ENCODE measurements around the gene IPO4.
"Not testable (repeated sequence)": the region's sequence is repeated elsewhere in the genome, so short reads cannot be mapped to it uniquely, and the experiment has no call there.

Gene IPO4

DNA sequence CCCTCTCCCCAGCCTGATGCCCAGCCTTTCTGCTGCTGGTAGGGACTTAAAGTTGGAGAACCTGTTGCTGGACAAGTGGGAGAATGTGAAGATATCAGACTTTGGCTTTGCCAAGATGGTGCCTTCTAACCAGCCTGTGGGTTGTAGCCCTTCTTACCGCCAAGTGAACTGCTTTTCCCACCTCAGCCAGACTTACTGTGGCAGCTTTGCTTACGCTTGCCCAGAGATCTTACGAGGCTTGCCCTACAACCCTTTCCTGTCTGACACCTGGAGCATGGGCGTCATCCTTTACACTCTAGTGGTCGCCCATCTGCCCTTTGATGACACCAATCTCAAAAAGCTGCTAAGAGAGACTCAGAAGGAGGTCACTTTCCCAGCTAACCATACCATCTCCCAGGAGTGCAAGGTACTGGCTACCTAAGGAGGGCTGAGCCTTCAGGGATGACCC, 18.5 kb upstream of the IPO4 start:
- CTCF ChIA-PET = no interaction called here
- TF ChIP-seq, protein P1, sequence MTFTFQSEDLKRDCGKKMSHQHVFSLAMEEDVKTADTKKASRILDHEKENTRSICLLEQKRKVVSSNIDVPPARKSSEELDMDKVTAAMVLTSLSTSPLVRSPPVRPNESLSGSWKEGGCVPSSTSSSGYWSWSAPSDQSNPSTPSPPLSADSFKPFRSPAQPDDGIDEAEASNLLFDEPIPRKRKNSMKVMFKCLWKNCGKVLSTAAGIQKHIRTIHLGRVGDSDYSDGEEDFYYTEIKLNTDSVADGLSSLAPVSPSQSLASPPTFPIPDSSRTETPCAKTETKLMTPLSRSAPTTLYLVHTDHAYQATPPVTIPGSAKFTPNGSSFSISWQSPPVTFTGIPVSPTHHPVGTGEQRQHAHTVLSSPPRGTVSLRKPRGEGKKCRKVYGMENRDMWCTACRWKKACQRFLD (tag by site-specific recombination; IDR thresholded peaks at IDR 0.05) = no peak
- TF ChIP-seq ZNF830 (tag by site-specific recombination; IDR thresholded peaks at IDR 0.05; ENCODE audit: low read depth) = no peak
- no peak for TF ChIP-seq ZNF585B (tag by site-specific recombination; IDR thresholded peaks at IDR 0.05)
- TF ChIP-seq SCRT2 (tag by site-specific recombination; IDR thresholded peaks at IDR 0.05) = peak; percentile 60
- no peak overlapping the region for H3K27ac ChIP-seq (ENCODE audit: extremely low read depth, low read depth, low read length)
- H3K4me1 ChIP-seq (ENCODE audit: control insufficient read depth, insufficient read depth, low read length) = no peaks in the 10 kb centered on the region
- POLR2A ChIA-PET = interaction anchor here (1.5 kb wide), 1 partner anchor 12 kb away, joined by 5 read pairs; the partner anchor contains the start of gene TM9SF1
- H3K36me3 ChIP-seq (ENCODE audit: control insufficient read depth in 2 of 2, insufficient read depth in 1 of 2, low read length in 2 of 2) = peaks cover 23 to 76% of the 10 kb centered on the region in 2 experiments
- no peaks in the 10 kb centered on the region for H3K9me3 ChIP-seq (ENCODE audit: control insufficient read depth, insufficient read depth, low read depth, low read length)
- H3K4me3 ChIP-seq (ENCODE audit: low read depth, low read length) = no peak overlapping the region

DNA sequence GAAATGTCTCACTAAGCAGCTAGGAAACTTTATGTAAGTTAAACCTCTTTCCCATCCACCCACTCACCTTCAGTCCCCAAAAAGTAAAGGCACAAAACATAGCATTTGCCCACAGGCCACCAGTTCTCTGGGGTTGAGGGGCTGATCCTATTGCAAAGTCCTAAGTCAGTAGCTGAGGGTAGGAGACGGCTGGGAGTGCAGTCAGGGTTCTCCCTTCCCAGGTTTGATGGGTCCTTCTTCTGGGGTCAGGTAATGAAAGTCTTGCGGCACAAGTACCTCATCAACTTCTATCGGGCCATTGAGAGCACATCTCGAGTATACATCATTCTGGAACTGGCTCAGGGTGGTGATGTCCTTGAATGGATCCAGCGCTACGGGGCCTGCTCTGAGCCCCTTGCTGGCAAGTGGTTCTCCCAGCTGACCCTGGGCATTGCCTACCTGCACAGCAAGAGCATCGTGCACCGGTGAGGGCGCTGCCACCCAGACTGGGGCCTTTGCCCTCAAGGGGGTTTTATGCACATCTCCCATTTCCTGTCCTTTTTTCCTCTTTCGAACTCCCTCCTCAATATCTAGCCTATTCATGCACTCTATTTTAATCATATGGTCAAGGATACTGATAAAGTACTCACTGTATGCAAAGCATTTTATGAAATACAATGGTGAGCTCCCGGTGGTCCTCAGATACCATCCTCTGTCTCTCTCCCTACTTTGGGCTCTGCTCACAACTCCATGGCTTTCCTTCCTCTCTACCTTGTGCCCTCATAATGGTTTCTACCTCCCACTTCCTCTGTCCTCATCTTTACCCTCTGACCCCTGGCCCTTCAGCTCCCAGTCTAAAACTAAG, 17.9 kb upstream of the IPO4 start:
- TF ChIP-seq ZNF416 (tag by site-specific recombination; IDR thresholded peaks at IDR 0.05) = no peak
- POLR2A ChIA-PET = interaction anchor here (1.5 kb wide), 1 partner anchor 11 kb away, joined by 5 read pairs; the partner anchor contains the start of gene TM9SF1
- CTCF ChIA-PET = interaction anchor here (1.5 kb wide), 1 partner anchor 9 kb away, joined by 5 read pairs; the partner anchor contains the start of gene MDP1
- Histone ChIP-seq H3K4me3 (ENCODE audit: low read depth, low read length) (no peak overlapping the region), H3K36me3 (ENCODE audit: control insufficient read depth in 2 of 2, insufficient read depth in 1 of 2, low read length in 2 of 2) (peaks cover 23 to 76% of the 10 kb centered on the region in 2 experiments), H3K4me1 (ENCODE audit: control insufficient read depth, insufficient read depth, low read length) (no peaks in the 10 kb centered on the region), H3K9me3 (ENCODE audit: control insufficient read depth, insufficient read depth, low read depth, low read length) (no peaks in the 10 kb centered on the region), H3K27ac (ENCODE audit: extremely low read depth, low read depth, low read length) (no peak overlapping the region)

DNA sequence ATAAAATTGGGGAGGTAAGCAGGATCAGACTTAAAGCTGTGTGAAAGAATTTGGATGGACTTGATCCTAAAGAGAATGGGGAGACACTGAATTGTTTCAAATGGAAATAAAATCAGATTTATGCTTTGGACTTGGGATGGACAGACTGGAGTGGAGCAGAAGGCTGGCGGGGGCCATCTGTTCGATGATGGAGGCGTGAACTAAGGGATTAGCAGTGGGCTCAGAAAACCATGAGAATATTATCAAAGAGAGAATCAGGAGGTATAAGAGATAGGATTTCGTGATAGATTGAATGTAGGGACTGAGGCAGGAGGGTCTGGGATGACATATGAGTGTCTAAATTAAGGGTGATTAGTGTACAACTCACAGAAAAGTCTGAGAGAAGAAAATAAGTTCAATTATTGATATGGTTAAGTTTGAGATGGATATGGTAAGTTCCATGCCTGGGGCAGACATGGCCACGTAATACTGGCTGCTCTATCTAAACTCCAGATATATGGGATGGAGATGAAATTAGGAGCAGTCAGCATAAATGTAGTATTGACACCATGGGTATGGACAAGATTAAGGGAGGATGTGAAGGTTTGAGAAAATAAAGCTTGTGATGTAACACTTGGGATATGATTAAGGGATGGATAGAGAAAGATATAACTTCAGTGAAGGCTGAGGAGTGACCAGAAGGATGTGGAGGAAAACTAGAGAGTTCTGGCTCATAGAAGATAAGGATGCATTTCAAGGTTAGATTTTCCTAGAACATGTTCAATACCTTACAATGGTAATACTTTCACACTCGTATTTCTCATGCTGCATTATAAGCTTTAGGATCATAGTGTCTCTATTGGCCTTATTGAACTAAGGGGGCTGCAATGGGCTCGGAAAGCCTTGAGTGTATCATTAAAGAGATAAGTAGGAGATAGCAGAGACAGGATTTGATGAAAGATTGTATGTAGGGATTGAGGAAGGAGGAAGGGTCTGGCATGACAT, 15.8 kb upstream of the IPO4 start:
- CTCF ChIA-PET = interaction anchor here (0.6 to 0.7 kb wide), 2 partner anchors 9 to 148 kb away, joined by 3 to 4 read pairs; partner anchors contain the start of gene CHMP4A
- peaks cover 18 to 63% of the 10 kb centered on the region in 2 experiments for H3K36me3 ChIP-seq (ENCODE audit: control insufficient read depth in 2 of 2, insufficient read depth in 1 of 2, low read length in 2 of 2)

DNA sequence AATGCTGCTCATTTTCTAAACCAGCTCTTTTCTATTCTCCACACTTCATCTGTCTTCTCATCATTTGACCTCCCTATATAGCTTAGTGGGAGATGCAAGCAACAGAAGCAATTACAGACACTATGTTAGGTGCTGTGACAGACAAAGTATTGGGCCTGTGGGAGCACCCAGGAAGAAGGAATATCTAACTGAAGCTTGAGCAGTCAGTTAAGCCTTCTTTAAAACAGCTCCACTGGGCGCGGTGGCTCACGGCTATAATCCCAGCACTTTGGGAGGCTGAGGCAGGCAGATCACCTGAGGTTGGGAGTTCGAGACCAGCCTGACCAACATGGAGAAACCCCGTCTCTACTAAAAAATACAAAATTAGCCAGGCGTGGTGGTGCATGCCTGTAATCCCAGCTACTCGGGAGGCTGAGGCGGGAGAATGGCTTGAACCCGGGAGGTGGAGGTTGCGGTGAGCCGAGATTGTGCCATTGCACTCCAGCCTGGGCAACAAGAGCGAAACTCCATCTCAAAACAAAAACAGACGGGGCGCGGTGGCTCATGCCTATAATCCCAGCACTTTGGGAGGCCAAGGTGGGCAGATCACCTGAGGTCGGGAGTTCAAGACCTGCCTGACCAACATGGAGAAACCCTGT, 14.8 kb upstream of the IPO4 start:
- H3K9me3 ChIP-seq (ENCODE audit: control insufficient read depth, insufficient read depth, low read depth, low read length); H3K4me3 ChIP-seq (ENCODE audit: low read depth, low read length); CTCF ChIA-PET; H3K4me1 ChIP-seq (ENCODE audit: control insufficient read depth, insufficient read depth, low read length); H3K27ac ChIP-seq (ENCODE audit: extremely low read depth, low read depth, low read length): not testable (repeated sequence)
- H3K36me3 ChIP-seq (ENCODE audit: control insufficient read depth in 2 of 2, insufficient read depth in 1 of 2, low read length in 2 of 2) = peaks cover 12 to 62% of the 10 kb centered on the region in 2 experiments
- POLR2A ChIA-PET = interaction anchor here (0.9 kb wide), 1 partner anchor 10 kb away, joined by 3 read pairs; the partner anchor contains the start of gene CHMP4A

More for the DNA sequence above, 15.8 kb upstream of the IPO4 start:
- Histone ChIP-seq H3K4me3 (ENCODE audit: low read depth, low read length) (no peak overlapping the region), H3K9me3 (ENCODE audit: control insufficient read depth, insufficient read depth, low read depth, low read length) (no peaks in the 10 kb centered on the region), H3K4me1 (ENCODE audit: control insufficient read depth, insufficient read depth, low read length) (no peaks in the 10 kb centered on the region), H3K27ac (ENCODE audit: extremely low read depth, low read depth, low read length) (no peak overlapping the region)
- POLR2A ChIA-PET = interaction anchor here (1.2 to 1.4 kb wide), 2 partner anchors 9 kb away, joined by 4 to 10 read pairs; partner anchors contain the start of genes CHMP4A and TM9SF1
- TF ChIP-seq ZNF175 (tag by site-specific recombination; IDR thresholded peaks at IDR 0.05) = no peak
- no peak for TF ChIP-seq ZNF768 (tag by site-specific recombination; IDR thresholded peaks at IDR 0.05)
- TF ChIP-seq ZNF660 (tag by site-specific recombination; IDR thresholded peaks at IDR 0.05) = no peak
- no peak for TF ChIP-seq ZNF366 (tag by site-specific recombination; conservative IDR thresholded peaks at IDR 0.05)
- no peak for TF ChIP-seq ZNF350 (tag by site-specific recombination; IDR thresholded peaks at IDR 0.05)
- no peak for TF ChIP-seq ZSCAN23 (tag by site-specific recombination; IDR thresholded peaks at IDR 0.05)
- no peak for TF ChIP-seq GLIS1 (tag by site-specific recombination; IDR thresholded peaks at IDR 0.05)
- TF ChIP-seq, protein P2, sequence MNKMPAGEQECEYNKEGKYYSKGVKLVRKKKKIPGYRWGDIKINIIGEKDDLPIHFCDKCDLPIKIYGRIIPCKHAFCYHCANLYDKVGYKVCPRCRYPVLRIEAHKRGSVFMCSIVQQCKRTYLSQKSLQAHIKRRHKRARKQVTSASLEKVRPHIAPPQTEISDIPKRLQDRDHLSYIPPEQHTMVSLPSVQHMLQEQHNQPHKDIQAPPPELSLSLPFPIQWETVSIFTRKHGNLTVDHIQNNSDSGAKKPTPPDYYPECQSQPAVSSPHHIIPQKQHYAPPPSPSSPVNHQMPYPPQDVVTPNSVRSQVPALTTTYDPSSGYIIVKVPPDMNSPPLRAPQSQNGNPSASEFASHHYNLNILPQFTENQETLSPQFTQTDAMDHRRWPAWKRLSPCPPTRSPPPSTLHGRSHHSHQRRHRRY (tag by site-specific recombination; IDR thresholded peaks at IDR 0.05) = no peak
- TF ChIP-seq ZNF433 (tag by site-specific recombination; IDR thresholded peaks at IDR 0.05; ENCODE audit: low read depth) = no peak
- TF ChIP-seq, protein P3, sequence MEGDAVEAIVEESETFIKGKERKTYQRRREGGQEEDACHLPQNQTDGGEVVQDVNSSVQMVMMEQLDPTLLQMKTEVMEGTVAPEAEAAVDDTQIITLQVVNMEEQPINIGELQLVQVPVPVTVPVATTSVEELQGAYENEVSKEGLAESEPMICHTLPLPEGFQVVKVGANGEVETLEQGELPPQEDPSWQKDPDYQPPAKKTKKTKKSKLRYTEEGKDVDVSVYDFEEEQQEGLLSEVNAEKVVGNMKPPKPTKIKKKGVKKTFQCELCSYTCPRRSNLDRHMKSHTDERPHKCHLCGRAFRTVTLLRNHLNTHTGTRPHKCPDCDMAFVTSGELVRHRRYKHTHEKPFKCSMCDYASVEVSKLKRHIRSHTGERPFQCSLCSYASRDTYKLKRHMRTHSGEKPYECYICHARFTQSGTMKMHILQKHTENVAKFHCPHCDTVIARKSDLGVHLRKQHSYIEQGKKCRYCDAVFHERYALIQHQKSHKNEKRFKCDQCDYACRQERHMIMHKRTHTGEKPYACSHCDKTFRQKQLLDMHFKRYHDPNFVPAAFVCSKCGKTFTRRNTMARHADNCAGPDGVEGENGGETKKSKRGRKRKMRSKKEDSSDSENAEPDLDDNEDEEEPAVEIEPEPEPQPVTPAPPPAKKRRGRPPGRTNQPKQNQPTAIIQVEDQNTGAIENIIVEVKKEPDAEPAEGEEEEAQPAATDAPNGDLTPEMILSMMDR (tag by site-specific recombination; IDR thresholded peaks at IDR 0.05) = no peak
- no peak for TF ChIP-seq ZNF24 (tag by site-specific recombination; IDR thresholded peaks at IDR 0.05)
- no peak for TF ChIP-seq ZNF19 (tag by site-specific recombination; IDR thresholded peaks at IDR 0.05; ENCODE audit: low read depth)
